Measurements from ENCODE around the gene MRPL3.

The MRPL3 gene

GRCh38 chr3:131502530-131503319 lies at the start of gene MRPL3:
TSS of gene MRPL3 (minus strand) at chr3:131502971. CDS start at chr3:131502821, 150 bp downstream.
- Histone ChIP-seq H3K36me3 (ENCODE audit: control insufficient read depth in 1 of 2, insufficient read depth in 2 of 2, low read length in 2 of 2) (peaks cover 4 to 26% of the 10 kb centered on the region in 2 donors), H3K9me3 (ENCODE audit: control insufficient read depth in 1 of 2, low read length in 2 of 2) (no peaks in the 10 kb centered on the region), H3K4me1 (ENCODE audit: control insufficient read depth in 1 of 2, insufficient read depth in 2 of 2, low read length in 2 of 2) (peaks cover 14 to 16% of the 10 kb centered on the region in 2 donors), H3K27ac (ENCODE audit: low read length) (peak within 1 kb of the TSS; percentile 86), H3K4me3 (ENCODE audit: low read depth in 1 of 2, low read length in 2 of 2) (peak within 1 kb of the TSS; percentile 99), H3K27me3 (ENCODE audit: low read depth, low read length) (no peaks in the 10 kb centered on the region)

GRCh38 chr3:131551761-131552160 lies 49.0 kb upstream of the MRPL3 start:
- Histone ChIP-seq H3K27me3 (ENCODE audit: low read depth, low read length) (no peaks in the 10 kb centered on the region), H3K4me3 (ENCODE audit: low read depth in 1 of 2, low read length in 2 of 2) (no peak overlapping the region), H3K36me3 (ENCODE audit: control insufficient read depth in 1 of 2, insufficient read depth in 2 of 2, low read length in 2 of 2) (no peaks in the 10 kb centered on the region)

GRCh38 chr3:131550562-131551465 lies 48.0 kb upstream of the MRPL3 start:
- H3K27me3 ChIP-seq (ENCODE audit: low read depth, low read length) = no peaks in the 10 kb centered on the region
- no peaks in the 10 kb centered on the region for H3K36me3 ChIP-seq (ENCODE audit: control insufficient read depth in 1 of 2, insufficient read depth in 2 of 2, low read length in 2 of 2)
- H3K4me1 ChIP-seq (ENCODE audit: control insufficient read depth in 1 of 2, insufficient read depth in 2 of 2, low read length in 2 of 2) = no peaks in the 10 kb centered on the region
- H3K9me3 ChIP-seq (ENCODE audit: control insufficient read depth in 1 of 2, low read length in 2 of 2) = no peaks in the 10 kb centered on the region
- no peak overlapping the region for H3K4me3 ChIP-seq (ENCODE audit: low read depth in 1 of 2, low read length in 2 of 2)
- H3K27ac ChIP-seq (ENCODE audit: low read length) = no peak overlapping the region

More at GRCh38 chr3:131551761-131552160, 49.0 kb upstream of the MRPL3 start:
- H3K4me1 ChIP-seq (ENCODE audit: control insufficient read depth in 1 of 2, insufficient read depth in 2 of 2, low read length in 2 of 2) = no peaks in the 10 kb centered on the region
- no peaks in the 10 kb centered on the region for H3K9me3 ChIP-seq (ENCODE audit: control insufficient read depth in 1 of 2, low read length in 2 of 2)
- no peak overlapping the region for H3K27ac ChIP-seq (ENCODE audit: low read length)

GRCh38 chr3:131549340-131549739 lies 46.6 kb upstream of the MRPL3 start:
- Histone ChIP-seq H3K36me3 (ENCODE audit: control insufficient read depth in 1 of 2, insufficient read depth in 2 of 2, low read length in 2 of 2) (no peaks in the 10 kb centered on the region), H3K27me3 (ENCODE audit: low read depth, low read length) (no peaks in the 10 kb centered on the region), H3K9me3 (ENCODE audit: control insufficient read depth in 1 of 2, low read length in 2 of 2) (no peaks in the 10 kb centered on the region), H3K4me3 (ENCODE audit: low read depth in 1 of 2, low read length in 2 of 2) (no peak overlapping the region), H3K27ac (ENCODE audit: low read length) (no peak overlapping the region), H3K4me1 (ENCODE audit: control insufficient read depth in 1 of 2, insufficient read depth in 2 of 2, low read length in 2 of 2) (no peaks in the 10 kb centered on the region)

GRCh38 chr3:131547585-131547984 lies 44.8 kb upstream of the MRPL3 start:
- no peaks in the 10 kb centered on the region for H3K9me3 ChIP-seq (ENCODE audit: control insufficient read depth in 1 of 2, low read length in 2 of 2)
- no peaks in the 10 kb centered on the region for H3K36me3 ChIP-seq (ENCODE audit: control insufficient read depth in 1 of 2, insufficient read depth in 2 of 2, low read length in 2 of 2)
- H3K4me1 ChIP-seq (ENCODE audit: control insufficient read depth in 1 of 2, insufficient read depth in 2 of 2, low read length in 2 of 2) = peaks cover 0 to 3% of the 10 kb centered on the region in 2 donors
- no peaks in the 10 kb centered on the region for H3K27me3 ChIP-seq (ENCODE audit: low read depth, low read length)
- no peak overlapping the region for H3K4me3 ChIP-seq (ENCODE audit: low read depth in 1 of 2, low read length in 2 of 2)
- H3K27ac ChIP-seq (ENCODE audit: low read length) = no peak overlapping the region

- Histone ChIP-seq H3K27ac (ENCODE audit: low read length) (no peak overlapping the region), H3K4me1 (ENCODE audit: control insufficient read depth in 1 of 2, insufficient read depth in 2 of 2, low read length in 2 of 2) (peaks cover 0 to 3% of the 10 kb centered on the region in 2 donors), H3K4me3 (ENCODE audit: low read depth in 1 of 2, low read length in 2 of 2) (no peak overlapping the region), H3K36me3 (ENCODE audit: control insufficient read depth in 1 of 2, insufficient read depth in 2 of 2, low read length in 2 of 2) (no peaks in the 10 kb centered on the region), H3K27me3 (ENCODE audit: low read depth, low read length) (no peaks in the 10 kb centered on the region), H3K9me3 (ENCODE audit: control insufficient read depth in 1 of 2, low read length in 2 of 2) (no peaks in the 10 kb centered on the region)
Measured at GRCh38 chr3:131546441-131546840, 43.7 kb upstream of the MRPL3 start.

- Histone ChIP-seq H3K4me1 (ENCODE audit: control insufficient read depth in 1 of 2, insufficient read depth in 2 of 2, low read length in 2 of 2) (peaks cover 0 to 3% of the 10 kb centered on the region in 2 donors), H3K36me3 (ENCODE audit: control insufficient read depth in 1 of 2, insufficient read depth in 2 of 2, low read length in 2 of 2) (no peaks in the 10 kb centered on the region), H3K27ac (ENCODE audit: low read length) (no peak overlapping the region), H3K9me3 (ENCODE audit: control insufficient read depth in 1 of 2, low read length in 2 of 2) (no peaks in the 10 kb centered on the region), H3K4me3 (ENCODE audit: low read depth in 1 of 2, low read length in 2 of 2) (no peak overlapping the region), H3K27me3 (ENCODE audit: low read depth, low read length) (no peaks in the 10 kb centered on the region)
Measured at GRCh38 chr3:131544557-131544956, 41.8 kb upstream of the MRPL3 start.

GRCh38 chr3:131543714-131544113 lies 40.9 kb upstream of the MRPL3 start:
- peaks cover 0 to 2% of the 10 kb centered on the region in 2 donors for H3K9me3 ChIP-seq (ENCODE audit: control insufficient read depth in 1 of 2, low read length in 2 of 2)
- no peaks in the 10 kb centered on the region for H3K36me3 ChIP-seq (ENCODE audit: control insufficient read depth in 1 of 2, insufficient read depth in 2 of 2, low read length in 2 of 2)
- no peaks in the 10 kb centered on the region for H3K27me3 ChIP-seq (ENCODE audit: low read depth, low read length)
- peaks cover 0 to 3% of the 10 kb centered on the region in 2 donors for H3K4me1 ChIP-seq (ENCODE audit: control insufficient read depth in 1 of 2, insufficient read depth in 2 of 2, low read length in 2 of 2)
- no peak overlapping the region for H3K4me3 ChIP-seq (ENCODE audit: low read depth in 1 of 2, low read length in 2 of 2)
- no peak overlapping the region for H3K27ac ChIP-seq (ENCODE audit: low read length)

- H3K4me3 ChIP-seq (ENCODE audit: low read depth in 1 of 2, low read length in 2 of 2) = no peak overlapping the region
- H3K4me1 ChIP-seq (ENCODE audit: control insufficient read depth in 1 of 2, insufficient read depth in 2 of 2, low read length in 2 of 2) = peaks cover 0 to 3% of the 10 kb centered on the region in 2 donors
- H3K36me3 ChIP-seq (ENCODE audit: control insufficient read depth in 1 of 2, insufficient read depth in 2 of 2, low read length in 2 of 2) = no peaks in the 10 kb centered on the region
- H3K27ac ChIP-seq (ENCODE audit: low read length) = no peak overlapping the region
- no peaks in the 10 kb centered on the region for H3K27me3 ChIP-seq (ENCODE audit: low read depth, low read length)
- peaks cover 0 to 4% of the 10 kb centered on the region in 2 donors for H3K9me3 ChIP-seq (ENCODE audit: control insufficient read depth in 1 of 2, low read length in 2 of 2)
Measured at GRCh38 chr3:131541288-131541687, 38.5 kb upstream of the MRPL3 start.

- Histone ChIP-seq H3K36me3 (ENCODE audit: control insufficient read depth in 1 of 2, insufficient read depth in 2 of 2, low read length in 2 of 2) (no peaks in the 10 kb centered on the region), H3K9me3 (ENCODE audit: control insufficient read depth in 1 of 2, low read length in 2 of 2) (peaks cover 0 to 4% of the 10 kb centered on the region in 2 donors), H3K4me1 (ENCODE audit: control insufficient read depth in 1 of 2, insufficient read depth in 2 of 2, low read length in 2 of 2) (peaks cover 0 to 3% of the 10 kb centered on the region in 2 donors), H3K27me3 (ENCODE audit: low read depth, low read length) (no peaks in the 10 kb centered on the region), H3K27ac (ENCODE audit: low read length) (no peak overlapping the region), H3K4me3 (ENCODE audit: low read depth in 1 of 2, low read length in 2 of 2) (no peak overlapping the region)
Measured at GRCh38 chr3:131540821-131541220, 38.0 kb upstream of the MRPL3 start.

- no peaks in the 10 kb centered on the region for H3K36me3 ChIP-seq (ENCODE audit: control insufficient read depth in 1 of 2, insufficient read depth in 2 of 2, low read length in 2 of 2)
- peaks cover 0 to 3% of the 10 kb centered on the region in 2 donors for H3K4me1 ChIP-seq (ENCODE audit: control insufficient read depth in 1 of 2, insufficient read depth in 2 of 2, low read length in 2 of 2)
- H3K27me3 ChIP-seq (ENCODE audit: low read depth, low read length) = no peaks in the 10 kb centered on the region
- H3K9me3 ChIP-seq (ENCODE audit: control insufficient read depth in 1 of 2, low read length in 2 of 2) = peaks cover 0 to 4% of the 10 kb centered on the region in 2 donors
- H3K4me3 ChIP-seq (ENCODE audit: low read depth in 1 of 2, low read length in 2 of 2) = no peak overlapping the region
- H3K27ac ChIP-seq (ENCODE audit: low read length) = no peak overlapping the region
Measured at GRCh38 chr3:131540143-131540542, 37.4 kb upstream of the MRPL3 start.
